GM23338 (cell line): ENCODE data around the gene RBKS. TPM values are rescaled to one million over a fixed set of nuclear protein-coding genes. Genes with fewer than 3 reads are reported as not detected.

Experiments used
- ATAC-seq: fragments of 200-7000 bp; cut with Tn5 transposase; 3 replicates; pipeline ENCODE4 v1.9.1; 2020
- DNase-seq: peaks from one replicate; pipeline ENCODE4 v3.0.0-alpha.2; 2015; ENCODE audit warnings: low spot score
- H2AFZ ChIP-seq: fragments of 200-600 bp; sonication (generic); 2 replicates; pipeline ENCODE4 v1.8.0; 2016; ENCODE audit warnings: antibody characterized with exemption, mild to moderate bottlenecking, moderate library complexity
- H3F3A ChIP-seq: fragments of 200-600 bp; sonication (generic); replicated peaks from 2 replicates; pipeline ENCODE4 v1.8.0; 2017; ENCODE audit warnings: antibody characterized with exemption, mixed run types, low read depth
- H3K27ac ChIP-seq: fragments of 200-600 bp; sonication (generic); 2 replicates; pipeline ENCODE4 v1.6.1; 2016; ENCODE audit warnings: low read depth
- H3K27me3 ChIP-seq: fragments of 200-600 bp; sonication (generic); 2 replicates; pipeline ENCODE4 v1.8.0; 2016; ENCODE audit warnings: mild to moderate bottlenecking, mixed run types, moderate library complexity; ENCODE audit not compliant: insufficient read depth
- H3K36me3 ChIP-seq: fragments of 200-600 bp; sonication (generic); 2 replicates; pipeline ENCODE4 v1.8.0; 2016; ENCODE audit warnings: mild to moderate bottlenecking; ENCODE audit not compliant: insufficient read depth
- H3K4me1 ChIP-seq: fragments of 200-600 bp; sonication (generic); 2 replicates; pipeline ENCODE4 v1.8.0; 2016; ENCODE audit warnings: mild to moderate bottlenecking, moderate library complexity; ENCODE audit not compliant: insufficient read depth
- H3K4me2 ChIP-seq: fragments of 200-600 bp; sonication (generic); 2 replicates; pipeline ENCODE4 v1.7.1; 2017; ENCODE audit warnings: mixed run types
- H3K4me3 ChIP-seq: fragments of 200-600 bp; sonication (generic); 2 replicates; pipeline ENCODE4 v1.6.1; 2016; ENCODE audit warnings: mixed run types
- H3K79me2 ChIP-seq: fragments of 200-600 bp; sonication (generic); replicated peaks from 2 replicates; pipeline ENCODE4 v1.8.0; 2017; ENCODE audit warnings: mild to moderate bottlenecking; ENCODE audit not compliant: insufficient read depth
- H3K9me2 ChIP-seq: fragments of 200-600 bp; sonication (generic); 2 replicates; pipeline ENCODE4 v1.8.0; 2017; ENCODE audit not compliant: insufficient read depth
- H4K20me1 ChIP-seq: fragments of 200-600 bp; sonication (generic); replicated peaks from 2 replicates; pipeline ENCODE4 v1.8.0; 2017; ENCODE audit warnings: mild to moderate bottlenecking; ENCODE audit not compliant: insufficient read depth
- H3K27ac Mint-ChIP-seq: 2 replicates; pipeline ENCODE4 v1.8.0; 2020; ENCODE audit warnings: inconsistent platforms, mild to moderate bottlenecking, moderate library complexity, mixed read lengths
- H3K27me3 Mint-ChIP-seq: 3 replicates; pipeline ENCODE4 v1.8.0; 2022; ENCODE audit warnings: low read depth, mild to moderate bottlenecking, moderate library complexity, mixed read lengths, inconsistent platforms; ENCODE audit not compliant: insufficient read depth, poor library complexity
- H3K36me3 Mint-ChIP-seq: 3 replicates; pipeline ENCODE4 v1.8.0; 2021; ENCODE audit warnings: low read depth, mild to moderate bottlenecking, inconsistent platforms, moderate library complexity, mixed read lengths
- H3K4me1 Mint-ChIP-seq: 3 replicates; pipeline ENCODE4 v1.8.0; 2020; ENCODE audit warnings: mild to moderate bottlenecking, inconsistent platforms, mixed read lengths
- H3K4me3 Mint-ChIP-seq: 3 replicates; pipeline ENCODE4 v1.8.0; 2021; ENCODE audit warnings: moderate library complexity, mild to moderate bottlenecking, inconsistent platforms, mixed read lengths
- H3K9me3 Mint-ChIP-seq: 3 replicates; pipeline ENCODE4 v1.8.0; 2020; ENCODE audit warnings: moderate library complexity, mild to moderate bottlenecking, inconsistent platforms, mixed read lengths
- EZH2phosphoT487 ChIP-seq: fragments of 200-600 bp; sonication (generic); IDR thresholded peaks from one replicate; pipeline ENCODE4 v1.8.1; 2018; ENCODE audit warnings: antibody characterized with exemption; ENCODE audit not compliant: unreplicated experiment
- JUNB ChIP-seq: IDR thresholded peaks from one replicate; pipeline ENCODE4 v1.6.1; 2016; ENCODE audit warnings: antibody characterized with exemption; ENCODE audit not compliant: unreplicated experiment
- NANOG ChIP-seq: IDR thresholded peaks from 2 replicates; pipeline ENCODE4 v1.6.1; 2016; ENCODE audit warnings: antibody characterized with exemption, borderline replicate concordance
- REST ChIP-seq: IDR thresholded peaks from one replicate; pipeline ENCODE4 v1.6.1; 2018; ENCODE audit warnings: antibody characterized with exemption; ENCODE audit not compliant: unreplicated experiment
- STAT1 ChIP-seq: IDR thresholded peaks from one replicate; pipeline ENCODE4 v1.6.1; 2016; ENCODE audit warnings: antibody characterized with exemption; ENCODE audit not compliant: unreplicated experiment
- ZNF114 ChIP-seq: fragments of 250-450 bp; sonication (Bioruptor Pico); IDR thresholded peaks from 2 replicates; pipeline ENCODE4 v1.5.0; 2020; ENCODE audit warnings: mild to moderate bottlenecking, moderate library complexity
- ZNF331 ChIP-seq: fragments of 250-450 bp; sonication (Bioruptor Pico); IDR thresholded peaks from 2 replicates; pipeline ENCODE4 v1.5.0; 2020; ENCODE audit warnings: low read depth, mild to moderate bottlenecking, moderate library complexity
- ZNF462 ChIP-seq: fragments of 250-450 bp; sonication (Bioruptor Pico); IDR thresholded peaks from 2 replicates; pipeline ENCODE4 v1.5.0; 2020; ENCODE audit warnings: mild to moderate bottlenecking, moderate library complexity
- polyA plus RNA-seq: library from polyadenylated mRNA; unstranded; fragments of >200 nt; fragmentation: Nextera tagmentation; extraction: Ambion mirVana; gene quantifications from 2 replicates; pipeline ENCODE4 v1.2.1, GENCODE V29; 2016
- total RNA-seq: library from RNA; depleted of rRNA; stranded (reverse); fragments of >200 nt; shearing (Covaris generic); gene quantifications from 2 replicates; pipeline ENCODE4 v1.2.3, GENCODE V29; 2014
- TF ChIP-seq, protein P1 (sequence below), 2 experiments: fragments of 200-600 bp in 1 of 2; sonication (generic) in 1 of 2; conservative IDR thresholded peaks; 2 replicates each; pipeline versions ENCODE4 v1.5.1 to v1.6.1; 2016 to 2017; ENCODE audit warnings: antibody characterized with exemption in 2 of 2, low read depth in 2 of 2, mild to moderate bottlenecking in 2 of 2, moderate library complexity in 1 of 2

RBKS gene
- total and polyA plus RNA-seq, 2 experiments from 2014 or later, result 1.3 to 1.5 TPM

DNA sequence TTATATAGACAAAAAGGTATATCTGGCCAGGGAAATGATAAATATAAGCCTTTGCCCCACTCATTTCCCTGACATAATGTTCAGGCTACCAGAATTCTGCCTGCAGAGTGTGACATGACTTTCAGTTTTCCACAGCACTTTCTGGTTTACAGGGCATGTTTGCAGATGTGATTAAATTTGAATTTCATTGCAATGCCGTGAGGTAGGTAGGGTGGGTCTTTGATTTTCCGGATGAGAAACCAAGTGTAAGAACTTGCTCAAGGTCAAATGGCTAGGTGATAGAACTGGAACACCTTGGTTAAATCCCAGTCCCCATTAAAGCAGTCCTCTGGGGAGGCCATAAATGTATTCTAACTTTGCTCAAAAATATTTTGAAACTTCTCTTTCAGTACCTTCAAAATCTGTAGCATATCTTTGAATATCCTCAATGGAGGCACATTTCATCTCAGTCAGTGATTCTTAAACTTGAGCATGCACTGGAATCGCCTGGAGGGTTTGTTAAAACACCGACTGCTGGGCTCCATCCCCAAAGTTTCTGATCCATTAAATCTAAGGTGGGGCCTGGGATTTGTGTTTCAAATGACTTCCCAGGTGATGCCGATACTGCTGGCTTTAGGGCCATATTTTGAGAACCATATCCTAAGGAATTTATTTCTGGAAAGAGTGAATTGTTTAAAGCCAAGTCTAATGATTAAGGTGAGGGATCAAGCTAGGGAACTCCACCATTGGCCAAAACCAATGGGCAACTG, 83.7 kb downstream of the RBKS start:
- TF ChIP-seq, protein P1, sequence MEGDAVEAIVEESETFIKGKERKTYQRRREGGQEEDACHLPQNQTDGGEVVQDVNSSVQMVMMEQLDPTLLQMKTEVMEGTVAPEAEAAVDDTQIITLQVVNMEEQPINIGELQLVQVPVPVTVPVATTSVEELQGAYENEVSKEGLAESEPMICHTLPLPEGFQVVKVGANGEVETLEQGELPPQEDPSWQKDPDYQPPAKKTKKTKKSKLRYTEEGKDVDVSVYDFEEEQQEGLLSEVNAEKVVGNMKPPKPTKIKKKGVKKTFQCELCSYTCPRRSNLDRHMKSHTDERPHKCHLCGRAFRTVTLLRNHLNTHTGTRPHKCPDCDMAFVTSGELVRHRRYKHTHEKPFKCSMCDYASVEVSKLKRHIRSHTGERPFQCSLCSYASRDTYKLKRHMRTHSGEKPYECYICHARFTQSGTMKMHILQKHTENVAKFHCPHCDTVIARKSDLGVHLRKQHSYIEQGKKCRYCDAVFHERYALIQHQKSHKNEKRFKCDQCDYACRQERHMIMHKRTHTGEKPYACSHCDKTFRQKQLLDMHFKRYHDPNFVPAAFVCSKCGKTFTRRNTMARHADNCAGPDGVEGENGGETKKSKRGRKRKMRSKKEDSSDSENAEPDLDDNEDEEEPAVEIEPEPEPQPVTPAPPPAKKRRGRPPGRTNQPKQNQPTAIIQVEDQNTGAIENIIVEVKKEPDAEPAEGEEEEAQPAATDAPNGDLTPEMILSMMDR (conservative IDR thresholded peaks at IDR 0.05; ENCODE audit: low read depth in 2 of 2), result no peak
- TF ChIP-seq NANOG, result no peak
- no peak for TF ChIP-seq JUNB
- Histone ChIP-seq H2AFZ (no peak overlapping the region), H3K4me2 (no peak overlapping the region), H3K4me1 (no peaks in the 10 kb centered on the region), H3K9me2 (no peaks in the 10 kb centered on the region), H3K79me2 (no peaks in the 10 kb centered on the region), H3F3A (no peaks in the 10 kb centered on the region), H3K27ac (no peak overlapping the region), H3K27me3 (no peaks in the 10 kb centered on the region), H4K20me1 (no peaks in the 10 kb centered on the region), H3K36me3 (no peaks in the 10 kb centered on the region), H3K4me3 (no peak overlapping the region)
- DNase-seq (no peak), ATAC-seq (no peak)
- H3K36me3 Mint-ChIP-seq, result no peaks in the 10 kb centered on the region
- peaks cover 4% of the 10 kb centered on the region for H3K27me3 Mint-ChIP-seq
- H3K4me1 Mint-ChIP-seq, result no peaks in the 10 kb centered on the region
- H3K9me3 Mint-ChIP-seq, result no peaks in the 10 kb centered on the region
- no peak overlapping the region for H3K27ac Mint-ChIP-seq
- no peak overlapping the region for H3K4me3 Mint-ChIP-seq

- Histone ChIP-seq H3K27ac (no peak overlapping the region), H3K79me2 (no peaks in the 10 kb centered on the region), H3K4me3 (no peak overlapping the region), H3K36me3 (no peaks in the 10 kb centered on the region), H3K9me2 (no peaks in the 10 kb centered on the region), H2AFZ (no peak overlapping the region), H3K4me1 (no peaks in the 10 kb centered on the region), H3K27me3 (no peaks in the 10 kb centered on the region), H4K20me1 (no peaks in the 10 kb centered on the region), H3F3A (no peaks in the 10 kb centered on the region), H3K4me2 (no peak overlapping the region)
- H3K27ac Mint-ChIP-seq, result no peak overlapping the region
- ATAC-seq (no peak), DNase-seq (no peak)
- peaks cover 4% of the 10 kb centered on the region for H3K27me3 Mint-ChIP-seq
- no peaks in the 10 kb centered on the region for H3K36me3 Mint-ChIP-seq
- H3K9me3 Mint-ChIP-seq, result no peaks in the 10 kb centered on the region
- no peaks in the 10 kb centered on the region for H3K4me1 Mint-ChIP-seq
- no peak overlapping the region for H3K4me3 Mint-ChIP-seq
- TF ChIP-seq EZH2phosphoT487 (no peak), NANOG (no peak), STAT1 (no peak), ZNF114 (CRISPR knock-in tag) (no peak), ZNF462 (CRISPR knock-in tag) (no peak), REST (no peak), JUNB (no peak), ZNF331 (CRISPR knock-in tag) (no peak)
Measured at GRCh38 chr2:27805180-27805579, 85.0 kb downstream of the RBKS start.
